Parathyroid adenoma (tissue), 2 donors: Measurements from ENCODE around the gene BCR.

Source experiments
- H2AFZ ChIP-seq: fragments of 300-600 bp; sonication (generic); one replicate; pipeline ENCODE4 v1.7.0; 2017; ENCODE audit warnings: antibody characterized with exemption, mild to moderate bottlenecking
- H3K27ac ChIP-seq: fragments of 300-600 bp; sonication (generic); one replicate; pipeline ENCODE4 v1.7.0; 2017
- H3K27me3 ChIP-seq: fragments of 300-600 bp; sonication (generic); one replicate; pipeline ENCODE4 v1.7.0; 2017; ENCODE audit warnings: low read length; ENCODE audit not compliant: control insufficient read depth, insufficient read depth
- H3K36me3 ChIP-seq: fragments of 300-600 bp; sonication (generic); one replicate; pipeline ENCODE4 v1.7.0; 2017; ENCODE audit warnings: low read length; ENCODE audit not compliant: control insufficient read depth, insufficient read depth
- H3K4me1 ChIP-seq: fragments of 300-600 bp; sonication (generic); one replicate; pipeline ENCODE4 v1.7.0; 2017; ENCODE audit warnings: control low read depth
- H3K4me2 ChIP-seq: fragments of 300-600 bp; sonication (generic); one replicate; pipeline ENCODE4 v1.7.0; 2017; ENCODE audit warnings: low read length
- H3K4me3 ChIP-seq: fragments of 300-600 bp; sonication (generic); one replicate; pipeline ENCODE4 v1.7.0; 2017; ENCODE audit warnings: low read depth, low read length
- H3K79me2 ChIP-seq: fragments of 300-600 bp; sonication (generic); one replicate; pipeline ENCODE4 v1.7.0; 2017; ENCODE audit warnings: control low read depth
- H3K9ac ChIP-seq: fragments of 300-600 bp; sonication (generic); one replicate; pipeline ENCODE4 v1.7.0; 2017; ENCODE audit warnings: mild to moderate bottlenecking
- H3K9me3 ChIP-seq: fragments of 300-600 bp; sonication (generic); one replicate; pipeline ENCODE4 v1.7.0; 2017; ENCODE audit warnings: low read length; ENCODE audit not compliant: control insufficient read depth
- CTCF ChIP-seq: fragments of 300-600 bp; sonication (generic); IDR thresholded peaks from one replicate; pipeline ENCODE4 v1.7.0; 2017; ENCODE audit warnings: antibody characterized with exemption, mild to moderate bottlenecking
- donor health status: primary hyperparathyroidism.

BCR gene

GRCh38 chr22:23281053-23281405, 100.7 kb downstream of the BCR start:
- Histone ChIP-seq H3K4me2 (no peak overlapping the region), H3K9ac (no peak overlapping the region), H3K9me3 (no peaks in the 10 kb centered on the region), H2AFZ (no peak overlapping the region), H3K36me3 (no peaks in the 10 kb centered on the region), H3K4me3 (no peak overlapping the region), H3K27ac (no peak overlapping the region), H3K27me3 (no peaks in the 10 kb centered on the region), H3K4me1 (no peaks in the 10 kb centered on the region), H3K79me2 (no peaks in the 10 kb centered on the region)
- TF ChIP-seq CTCF: no peak

- Histone ChIP-seq H3K36me3 (no peaks in the 10 kb centered on the region), H3K27me3 (no peaks in the 10 kb centered on the region), H3K9me3 (no peaks in the 10 kb centered on the region), H3K79me2 (no peaks in the 10 kb centered on the region), H3K4me3 (no peak overlapping the region), H2AFZ (no peak overlapping the region), H3K4me1 (no peaks in the 10 kb centered on the region), H3K4me2 (no peak overlapping the region), H3K9ac (no peak overlapping the region), H3K27ac (no peak overlapping the region)
- peak; percentile 68 for TF ChIP-seq CTCF
Observed at GRCh38 chr22:23281406-23282088, 101.2 kb downstream of the BCR start.

- Histone ChIP-seq H3K9me3 (no peaks in the 10 kb centered on the region), H2AFZ (no peak overlapping the region), H3K4me2 (no peak overlapping the region), H3K27me3 (no peaks in the 10 kb centered on the region), H3K27ac (no peak overlapping the region), H3K4me1 (no peaks in the 10 kb centered on the region), H3K79me2 (no peaks in the 10 kb centered on the region), H3K4me3 (no peak overlapping the region), H3K36me3 (no peaks in the 10 kb centered on the region), H3K9ac (no peak overlapping the region)
- TF ChIP-seq CTCF: no peak
Observed at GRCh38 chr22:23282089-23282501, 101.8 kb downstream of the BCR start.

- Histone ChIP-seq H3K79me2 (no peaks in the 10 kb centered on the region), H2AFZ (no peak overlapping the region), H3K4me2 (no peak overlapping the region), H3K4me1 (no peaks in the 10 kb centered on the region), H3K4me3 (no peak overlapping the region), H3K9me3 (no peaks in the 10 kb centered on the region), H3K36me3 (no peaks in the 10 kb centered on the region), H3K27me3 (no peaks in the 10 kb centered on the region), H3K27ac (no peak overlapping the region), H3K9ac (no peak overlapping the region)
- TF ChIP-seq CTCF: no peak
Observed at GRCh38 chr22:23282516-23282915, 102.2 kb downstream of the BCR start.

GRCh38 chr22:23282986-23283385, 102.7 kb downstream of the BCR start:
- no peaks in the 10 kb centered on the region for H3K79me2 ChIP-seq
- H3K4me2 ChIP-seq: no peak overlapping the region
- H3K4me1 ChIP-seq: no peaks in the 10 kb centered on the region
- H2AFZ ChIP-seq: no peak overlapping the region
- no peak for TF ChIP-seq CTCF
- H3K36me3 ChIP-seq: no peaks in the 10 kb centered on the region
- H3K27ac ChIP-seq: no peak overlapping the region
- H3K27me3 ChIP-seq: no peaks in the 10 kb centered on the region
- no peak overlapping the region for H3K4me3 ChIP-seq
- no peak overlapping the region for H3K9ac ChIP-seq
- no peaks in the 10 kb centered on the region for H3K9me3 ChIP-seq
